Kidney epithelial cell (primary cell): ENCODE data around the gene PLP1. TPM values are rescaled to one million over a fixed set of nuclear protein-coding genes. Genes with fewer than 3 reads are reported as not detected.

Experiments used
- DNase-seq: peaks from one replicate; pipeline ENCODE4 v3.0.0-alpha.2; 2010; ENCODE audit warnings: low read depth
- H3K27me3 ChIP-seq: 2 replicates; pipeline ENCODE4 v1.6.0; 2011; ENCODE audit warnings: low read length; ENCODE audit not compliant: control insufficient read depth, insufficient read depth
- H3K36me3 ChIP-seq: 2 replicates; pipeline ENCODE4 v1.5.1; 2011; ENCODE audit warnings: low read length; ENCODE audit not compliant: control insufficient read depth, insufficient read depth
- H3K4me3 ChIP-seq: 2 replicates; pipeline ENCODE4 v1.5.1; 2011; ENCODE audit warnings: low read depth, mild to moderate bottlenecking, control low read depth, low read length
- CTCF ChIP-seq: IDR thresholded peaks from 2 replicates; pipeline ENCODE4 v1.5.1; 2011; ENCODE audit warnings: mild to moderate bottlenecking, moderate library complexity, low read length, control low read depth, inconsistent platforms; ENCODE audit not compliant: insufficient read depth, poor library complexity, severe bottlenecking
- total RNA-seq: library from RNA; depleted of rRNA; stranded (reverse); fragments of >200 nt; gene quantifications from 2 replicates; pipeline ENCODE4 v1.2.3, GENCODE V29; 2015

The PLP1 gene
- total RNA-seq, 1 donor from 2014 or later, result not detected

GRCh38 chrX:103792916-103793544 is 16.4 kb downstream of the PLP1 start:
- TF ChIP-seq CTCF, result no peak
- no peak overlapping the region for H3K4me3 ChIP-seq
- peaks cover 2% of the 10 kb centered on the region for H3K27me3 ChIP-seq
- no peaks in the 10 kb centered on the region for H3K36me3 ChIP-seq
- no peak for DNase-seq

DNA sequence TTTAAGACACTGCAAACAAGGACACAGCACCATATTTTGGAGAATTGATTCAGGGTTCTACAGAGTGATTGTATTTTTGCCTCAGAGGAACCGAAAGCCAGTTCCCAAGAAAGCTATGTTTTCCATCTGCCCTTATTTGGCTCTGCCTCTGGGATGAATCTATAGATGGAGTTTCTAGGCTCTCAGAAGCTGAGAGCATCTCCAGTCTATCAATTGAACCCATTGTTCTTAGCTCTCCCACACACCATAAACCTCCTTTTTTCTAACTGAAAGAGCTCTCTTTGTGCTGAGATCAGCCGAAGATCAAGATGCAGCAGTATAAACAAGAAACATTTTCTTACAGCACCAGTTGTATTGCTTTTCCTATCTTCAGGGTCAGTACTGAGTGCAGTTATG is 16.9 kb downstream of the PLP1 start:
- Histone ChIP-seq H3K4me3 (no peak overlapping the region), H3K36me3 (no peaks in the 10 kb centered on the region), H3K27me3 (peaks cover 2% of the 10 kb centered on the region)
- no peak for TF ChIP-seq CTCF
- DNase-seq, result no peak

- H3K36me3 ChIP-seq, result no peaks in the 10 kb centered on the region
These were observed 17.5 kb downstream of the PLP1 start for GRCh38 chrX:103794119-103794518.

GRCh38 chrX:103797691-103798090 is 21.1 kb downstream of the PLP1 start:
- no peaks in the 10 kb centered on the region for H3K36me3 ChIP-seq
- no peak for DNase-seq
- no peak for TF ChIP-seq CTCF
- peaks cover 2% of the 10 kb centered on the region for H3K27me3 ChIP-seq
- H3K4me3 ChIP-seq, result no peak overlapping the region

More at GRCh38 chrX:103794119-103794518, 17.5 kb downstream of the PLP1 start:
- Histone ChIP-seq H3K4me3 (no peak overlapping the region), H3K27me3 (peaks cover 2% of the 10 kb centered on the region)
- no peak for DNase-seq
- no peak for TF ChIP-seq CTCF

GRCh38 chrX:103800318-103800717 is 23.7 kb downstream of the PLP1 start:
- Histone ChIP-seq H3K36me3 (no peaks in the 10 kb centered on the region), H3K4me3 (no peak overlapping the region), H3K27me3 (no peaks in the 10 kb centered on the region)
- DNase-seq, result no peak
- no peak for TF ChIP-seq CTCF

- Histone ChIP-seq H3K36me3 (no peaks in the 10 kb centered on the region), H3K27me3 (no peaks in the 10 kb centered on the region), H3K4me3 (no peak overlapping the region)
- TF ChIP-seq CTCF, result no peak
- no peak for DNase-seq
These were observed 29.2 kb downstream of the PLP1 start for GRCh38 chrX:103805860-103806259.
